ENCODE results near the gene SRRM4.

DNA sequence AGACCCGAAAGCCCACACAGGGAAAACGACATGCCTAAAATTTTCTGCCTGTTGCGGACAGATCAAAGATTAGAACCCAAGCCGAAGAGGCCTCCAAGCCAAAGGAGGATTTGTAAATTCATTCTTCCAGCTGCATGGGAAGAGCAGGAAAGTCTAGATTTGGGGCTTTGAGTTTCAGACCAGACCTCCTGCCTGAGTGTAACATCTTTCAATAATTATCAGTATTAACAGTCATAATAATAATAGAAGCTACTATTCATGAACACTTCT is 195.7 kb downstream of the SRRM4 start:
- TF ChIP-seq, protein P1, sequence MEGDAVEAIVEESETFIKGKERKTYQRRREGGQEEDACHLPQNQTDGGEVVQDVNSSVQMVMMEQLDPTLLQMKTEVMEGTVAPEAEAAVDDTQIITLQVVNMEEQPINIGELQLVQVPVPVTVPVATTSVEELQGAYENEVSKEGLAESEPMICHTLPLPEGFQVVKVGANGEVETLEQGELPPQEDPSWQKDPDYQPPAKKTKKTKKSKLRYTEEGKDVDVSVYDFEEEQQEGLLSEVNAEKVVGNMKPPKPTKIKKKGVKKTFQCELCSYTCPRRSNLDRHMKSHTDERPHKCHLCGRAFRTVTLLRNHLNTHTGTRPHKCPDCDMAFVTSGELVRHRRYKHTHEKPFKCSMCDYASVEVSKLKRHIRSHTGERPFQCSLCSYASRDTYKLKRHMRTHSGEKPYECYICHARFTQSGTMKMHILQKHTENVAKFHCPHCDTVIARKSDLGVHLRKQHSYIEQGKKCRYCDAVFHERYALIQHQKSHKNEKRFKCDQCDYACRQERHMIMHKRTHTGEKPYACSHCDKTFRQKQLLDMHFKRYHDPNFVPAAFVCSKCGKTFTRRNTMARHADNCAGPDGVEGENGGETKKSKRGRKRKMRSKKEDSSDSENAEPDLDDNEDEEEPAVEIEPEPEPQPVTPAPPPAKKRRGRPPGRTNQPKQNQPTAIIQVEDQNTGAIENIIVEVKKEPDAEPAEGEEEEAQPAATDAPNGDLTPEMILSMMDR (IDR thresholded peaks at IDR 0.05; ENCODE audit: low read length): no peak
- TF ChIP-seq EZH2 (IDR thresholded peaks at IDR 0.05; ENCODE audit: borderline replicate concordance, low read length): no peak

Data from OCI-LY1 (cell line).